SH-SY5Y (cell line): Measurements from ENCODE around the gene MRM2.

Experiments
- GATA2 ChIP-seq: IDR thresholded peaks from 2 replicates; pipeline ENCODE4 v1.6.1; 2011; ENCODE audit warnings: mild to moderate bottlenecking, low read depth, low read length
- GATA3 ChIP-seq: IDR thresholded peaks from 2 replicates; pipeline ENCODE4 v1.6.1; 2011; ENCODE audit warnings: low read depth, mild to moderate bottlenecking, low read length, moderate library complexity

- TF ChIP-seq GATA2: no peak
- TF ChIP-seq GATA3: no peak
These were observed 30.0 kb upstream of the MRM2 start for GRCh38 chr7:2272031-2272430.
